Measurements from ENCODE around the gene COLEC11. TPM values are rescaled to one million over a fixed set of nuclear protein-coding genes. Genes with fewer than 3 reads are reported as not detected.

The COLEC11 gene
- total and polyA plus RNA-seq, 9 donors, result 16.7 to 187 (median 59.9) TPM

DNA sequence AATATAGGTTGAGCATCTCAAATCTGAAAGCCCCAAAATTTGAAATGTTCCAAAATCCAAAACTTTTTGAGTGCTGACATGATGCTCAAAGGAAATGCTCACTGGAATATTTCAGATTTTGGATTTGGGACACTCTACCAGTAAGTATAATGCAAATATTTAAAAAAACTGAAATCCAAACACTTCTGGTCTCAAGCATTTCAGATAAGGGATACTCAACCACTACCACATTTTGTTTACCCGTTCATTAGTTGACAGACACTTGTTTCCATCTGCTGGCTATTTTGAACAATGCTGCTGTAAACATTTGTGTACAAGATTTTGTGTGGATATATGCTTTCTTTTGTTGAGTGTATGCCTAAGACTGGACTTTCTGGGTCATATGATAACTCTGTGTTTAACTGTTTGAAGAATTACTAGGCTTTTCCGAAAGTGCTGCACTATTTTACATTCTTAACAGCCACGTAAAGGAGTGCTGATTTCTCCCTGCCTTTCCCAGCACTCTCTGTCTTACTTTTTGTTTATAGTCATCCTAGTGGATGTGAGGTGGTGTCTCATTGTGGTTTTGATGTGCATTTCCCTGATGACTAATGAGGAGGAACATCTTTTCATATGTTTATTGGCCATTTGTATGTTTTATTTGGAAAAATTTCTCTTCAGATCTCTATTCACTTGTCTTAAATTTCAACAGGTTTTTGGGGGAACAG is 89.0 kb downstream of the COLEC11 start:
- no peak overlapping the region for H3K4me3 ChIP-seq
- intact Hi-C loops (cut with DNase I), result no loop called here
- H3K27ac ChIP-seq, result no peak overlapping the region
- 20 to 46% (median 24%) methylated on average over 3 of the region's 3 CpGs for WGBS, 3 donors
- no peaks in the 10 kb centered on the region for H3K4me1 ChIP-seq (ENCODE audit: insufficient read depth)
- no peak for DNase-seq
- no peak for TF ChIP-seq EP300 (IDR thresholded peaks at IDR 0.05)
- TF ChIP-seq CTCF (IDR thresholded peaks at IDR 0.05), result no peak
- no peak for TF ChIP-seq POLR2A (IDR thresholded peaks at IDR 0.05)
- no peaks in the 10 kb centered on the region for H3K27me3 ChIP-seq
- H3K9me3 ChIP-seq, result no peaks in the 10 kb centered on the region
- no peaks in the 10 kb centered on the region for H3K36me3 ChIP-seq

DNA sequence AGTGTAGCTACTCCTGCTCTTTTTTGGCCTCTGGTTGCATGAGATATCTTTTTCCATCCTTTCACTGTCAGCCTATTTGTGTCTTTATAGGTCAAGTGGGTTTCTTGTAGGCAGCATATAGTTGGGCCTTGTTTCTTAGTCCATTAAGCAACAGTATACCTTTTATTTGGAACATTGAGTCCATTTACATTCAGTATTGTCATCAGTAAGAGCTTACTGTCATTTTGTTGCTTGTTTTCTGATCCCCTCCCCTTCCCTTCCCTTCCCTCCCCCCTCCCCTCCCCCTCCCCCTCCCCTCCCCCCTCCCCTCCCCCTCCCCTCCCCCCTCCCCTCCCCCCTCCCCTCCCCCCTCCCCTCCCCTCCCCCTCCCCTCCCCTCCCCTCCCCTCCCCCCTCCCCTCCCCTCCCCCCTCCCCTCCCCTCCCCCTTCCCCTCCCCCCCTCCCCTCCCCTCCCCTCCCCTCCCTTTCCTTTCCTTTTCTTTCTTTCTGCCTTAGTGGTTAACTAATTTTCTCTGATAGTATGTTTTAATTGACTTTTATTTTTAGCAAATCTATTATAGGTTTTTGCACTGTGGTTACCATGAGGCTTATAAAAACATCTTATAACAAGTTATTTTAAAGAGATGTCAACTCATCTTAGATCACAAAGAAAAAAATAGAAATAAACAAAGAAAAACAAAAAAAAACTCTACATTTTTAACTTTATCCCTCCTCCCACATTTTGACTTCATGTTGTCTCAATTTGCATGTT is 95.3 kb downstream of the COLEC11 start:
- Histone ChIP-seq H3K27ac (no peak overlapping the region), H3K27me3 (no peaks in the 10 kb centered on the region), H3K4me3 (no peak overlapping the region), H3K9me3 (no peaks in the 10 kb centered on the region), H3K36me3 (no peaks in the 10 kb centered on the region), H3K4me1 (ENCODE audit: insufficient read depth) (no peaks in the 10 kb centered on the region)
- TF ChIP-seq CTCF (IDR thresholded peaks at IDR 0.05), result no peak
- no peak for TF ChIP-seq POLR2A (IDR thresholded peaks at IDR 0.05)
- no peak for DNase-seq
- intact Hi-C loops (cut with DNase I), result no loop called here

DNA sequence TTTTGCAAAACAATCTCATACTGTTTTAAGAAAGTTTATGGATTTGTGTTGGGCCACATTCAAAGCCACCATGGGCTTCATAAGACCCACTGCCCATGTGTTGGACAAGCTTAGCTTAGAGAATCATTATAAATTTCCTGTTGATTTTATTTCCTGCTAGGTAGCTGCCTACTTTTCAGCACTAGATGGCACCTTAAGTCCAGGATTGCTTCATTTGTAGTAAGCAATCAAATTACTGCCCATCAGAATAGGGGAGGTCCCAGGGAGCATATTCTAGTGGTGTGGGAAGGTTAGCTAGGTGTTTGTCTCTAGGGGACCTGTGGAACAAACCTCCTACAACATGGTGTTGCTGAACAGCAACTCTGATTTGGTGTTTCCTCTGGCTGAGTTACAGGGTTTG is 97.5 kb downstream of the COLEC11 start:
- Histone ChIP-seq H3K4me3 (no peak overlapping the region), H3K27me3 (no peaks in the 10 kb centered on the region), H3K9me3 (no peaks in the 10 kb centered on the region), H3K36me3 (no peaks in the 10 kb centered on the region), H3K4me1 (ENCODE audit: insufficient read depth) (peaks cover 3% of the 10 kb centered on the region), H3K27ac (no peak overlapping the region)
- TF ChIP-seq POLR2A (IDR thresholded peaks at IDR 0.05), result no peak
- TF ChIP-seq CTCF (IDR thresholded peaks at IDR 0.05), result no peak
- no peak for TF ChIP-seq EP300 (IDR thresholded peaks at IDR 0.05)
- intact Hi-C loops (cut with DNase I), result no loop called here
- DNase-seq, result no peak

Small RNA genes within 50 kb of the gene (small RNA-seq; reads per million reads assigned to genes)
- gene TMSB4XP2, result not detected

Other genes with a start within 250 kb of the COLEC11 start
- gene EIPR1, start 217.3 kb upstream of the COLEC11 start, total RNA-seq, result 10 to 100 TPM in 3 of 7 donors, 1 to 10 TPM in 4; 6.6 to 16.6 (median 9.2) TPM
- gene EIPR1, start 217.3 kb upstream of the COLEC11 start, polyA plus RNA-seq, result 1 to 10 TPM; 8.3 to 8.9 TPM
- 100 to 1,000 TPM in 2 of 7 donors, 10 to 100 TPM in 5; 74.9 to 143 (median 87.4) TPM for gene TRAPPC12, start 215.4 kb upstream of the COLEC11 start, total RNA-seq
- 10 to 100 TPM; 64.1 to 64.3 TPM for gene TRAPPC12, start 215.4 kb upstream of the COLEC11 start, polyA plus RNA-seq
- gene ADI1, start 75.6 kb upstream of the COLEC11 start, total RNA-seq, result 10 to 100 TPM; 35.9 to 59.3 (median 46.3) TPM
- gene ADI1, start 75.6 kb upstream of the COLEC11 start, polyA plus RNA-seq, result 10 to 100 TPM; 67.4 to 77.2 TPM
- gene RNASEH1, start 36.8 kb upstream of the COLEC11 start, total RNA-seq, result 10 to 100 TPM; 10.3 to 23.9 (median 18.1) TPM
- 10 to 100 TPM; 14.0 to 15.9 TPM for gene RNASEH1, start 36.8 kb upstream of the COLEC11 start, polyA plus RNA-seq
- gene RPS7, start 19.9 kb upstream of the COLEC11 start, total RNA-seq, result over 10,000 TPM in 1 of 7 donors, 1,000 to 10,000 TPM in 6; 2,415 to 11,755 (median 2,627) TPM
- 1,000 to 10,000 TPM; 1,753 to 4,871 TPM for gene RPS7, start 19.9 kb upstream of the COLEC11 start, polyA plus RNA-seq
- under 1 TPM in 2 of 7 donors, not detected in 5; 0.20 to 0.50 TPM for gene ALLC, start 63.1 kb downstream of the COLEC11 start, total RNA-seq
- 1 to 10 TPM; 1.0 to 1.2 TPM for gene ALLC, start 63.1 kb downstream of the COLEC11 start, polyA plus RNA-seq
- gene DCDC2C, start 108.5 kb downstream of the COLEC11 start, total RNA-seq, result under 1 TPM in 2 of 7 donors, not detected in 5; 0.11 to 0.95 TPM
- gene DCDC2C, start 108.5 kb downstream of the COLEC11 start, polyA plus RNA-seq, result under 1 TPM in 1 of 2 donors, not detected in 1; 0.42 TPM